Right hindlimb (tissue), 1 donor: Measurements from ENCODE around the gene MBTPS1.

Experiments
- DNase-seq: peaks from one replicate; pipeline ENCODE4 v3.0.0-alpha.2; 2018

The MBTPS1 gene

DNA sequence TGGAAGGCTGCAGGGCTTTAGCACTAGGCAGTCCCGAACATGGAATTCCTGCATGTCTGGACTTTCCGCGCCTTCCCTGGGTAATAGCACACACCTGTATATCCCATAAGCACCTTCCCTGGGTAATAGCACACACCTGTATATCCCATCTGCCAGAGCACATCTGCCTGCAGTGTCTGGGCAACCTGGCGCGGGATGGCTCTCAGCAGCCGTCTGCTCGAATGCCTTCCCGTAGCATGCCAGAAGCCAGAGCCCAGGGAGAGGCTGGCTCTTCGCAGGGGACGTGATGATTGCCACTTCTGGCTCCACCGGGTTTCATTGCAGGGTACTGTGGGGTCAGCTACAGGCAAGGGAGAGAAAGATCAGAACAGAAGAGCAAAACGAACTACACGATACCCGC, 21.3 kb downstream of the MBTPS1 start:
- no peak for DNase-seq

DNA sequence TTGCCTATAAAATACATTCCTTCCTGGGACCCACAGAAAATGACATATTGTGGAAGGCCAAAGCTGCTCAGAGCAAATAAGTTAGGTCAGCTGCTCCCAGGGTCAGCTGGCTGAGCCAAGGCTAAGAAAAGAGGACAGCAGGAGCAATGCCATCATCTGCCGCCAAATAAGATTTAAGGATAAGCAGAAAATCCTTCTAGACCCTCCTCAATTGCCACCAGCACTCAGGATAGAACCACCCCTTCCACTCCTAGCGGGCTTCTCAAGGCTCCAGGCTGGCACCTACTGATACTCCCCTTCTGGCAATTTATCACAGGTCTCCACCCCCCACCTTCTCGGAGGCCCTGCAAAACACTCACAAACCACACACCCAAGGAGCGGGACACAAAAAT, 22.9 kb downstream of the MBTPS1 start:
- no peak for DNase-seq

DNA sequence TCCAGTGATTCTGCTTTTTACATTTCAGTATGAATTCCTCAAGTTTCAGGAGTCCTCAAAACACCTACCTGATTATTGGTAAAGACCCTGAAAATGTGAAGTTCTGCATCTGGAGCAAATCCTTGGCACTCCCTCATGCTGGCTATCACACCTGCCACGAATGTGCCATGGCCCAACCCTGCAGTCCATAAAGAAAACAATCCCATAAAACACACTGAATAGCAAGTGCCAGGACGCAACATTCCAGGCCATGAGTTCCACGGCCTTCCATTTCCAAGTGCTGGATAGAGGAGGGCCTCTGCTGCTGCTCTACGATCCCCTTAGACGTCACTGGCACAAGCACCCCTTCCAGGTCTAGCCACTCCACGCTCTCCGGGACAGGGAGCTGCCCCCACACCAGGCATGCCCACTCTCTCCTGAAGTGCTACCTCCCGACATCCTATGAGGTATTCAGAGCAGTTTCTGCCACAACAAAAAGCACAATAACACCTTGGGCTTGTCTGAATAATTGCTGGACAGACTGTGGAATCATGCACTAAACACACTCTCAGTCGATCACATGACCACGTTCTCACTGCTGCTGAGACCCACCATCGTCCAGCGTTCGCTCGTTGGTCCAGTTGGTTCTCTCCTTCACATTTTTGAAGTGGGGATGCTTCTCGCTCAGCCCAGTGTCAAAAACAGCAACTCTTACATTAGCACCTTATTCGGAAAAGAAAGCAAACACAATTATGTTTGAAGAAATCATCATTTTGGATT, 23.4 kb downstream of the MBTPS1 start:
- DNase-seq: no peak

DNA sequence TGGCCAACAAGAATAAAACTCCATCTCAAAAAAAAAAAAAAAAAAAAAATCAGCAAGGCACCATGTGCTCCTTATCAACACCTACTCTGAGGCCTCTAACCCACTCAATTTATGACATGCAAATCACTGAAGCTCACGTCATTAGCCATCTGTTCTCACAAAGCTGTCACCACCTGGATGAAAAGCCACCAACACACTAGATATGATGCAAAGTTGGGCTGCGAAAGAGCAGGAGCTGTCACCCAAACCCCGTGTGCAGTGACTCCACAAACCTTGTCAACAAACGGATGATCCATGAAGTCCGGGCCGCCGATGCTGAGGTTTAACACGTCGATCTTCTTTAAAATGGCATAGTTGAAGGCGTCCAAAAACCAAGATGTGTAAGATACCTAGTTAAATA, 25.3 kb downstream of the MBTPS1 start:
- DNase-seq: no peak

DNA sequence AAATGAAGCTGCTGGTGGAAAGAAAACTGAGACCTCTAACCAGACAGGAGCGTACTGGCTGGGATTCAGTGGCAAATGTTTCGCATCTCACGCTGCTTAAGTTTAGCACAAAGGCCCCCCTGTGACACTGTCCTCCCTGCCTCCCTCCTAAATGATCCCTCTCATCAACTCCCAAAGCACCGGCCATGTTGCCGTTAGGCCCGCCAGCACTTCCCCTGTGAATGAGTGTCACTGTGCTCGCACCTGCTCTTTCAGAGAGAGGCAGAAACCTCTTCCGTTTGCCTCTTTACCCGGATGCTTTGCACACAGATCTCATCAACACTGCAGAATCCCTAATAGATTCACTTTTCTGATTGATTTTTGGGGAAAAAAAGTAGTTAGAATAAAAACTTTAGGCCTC, 26.5 kb downstream of the MBTPS1 start:
- no peak for DNase-seq

DNA sequence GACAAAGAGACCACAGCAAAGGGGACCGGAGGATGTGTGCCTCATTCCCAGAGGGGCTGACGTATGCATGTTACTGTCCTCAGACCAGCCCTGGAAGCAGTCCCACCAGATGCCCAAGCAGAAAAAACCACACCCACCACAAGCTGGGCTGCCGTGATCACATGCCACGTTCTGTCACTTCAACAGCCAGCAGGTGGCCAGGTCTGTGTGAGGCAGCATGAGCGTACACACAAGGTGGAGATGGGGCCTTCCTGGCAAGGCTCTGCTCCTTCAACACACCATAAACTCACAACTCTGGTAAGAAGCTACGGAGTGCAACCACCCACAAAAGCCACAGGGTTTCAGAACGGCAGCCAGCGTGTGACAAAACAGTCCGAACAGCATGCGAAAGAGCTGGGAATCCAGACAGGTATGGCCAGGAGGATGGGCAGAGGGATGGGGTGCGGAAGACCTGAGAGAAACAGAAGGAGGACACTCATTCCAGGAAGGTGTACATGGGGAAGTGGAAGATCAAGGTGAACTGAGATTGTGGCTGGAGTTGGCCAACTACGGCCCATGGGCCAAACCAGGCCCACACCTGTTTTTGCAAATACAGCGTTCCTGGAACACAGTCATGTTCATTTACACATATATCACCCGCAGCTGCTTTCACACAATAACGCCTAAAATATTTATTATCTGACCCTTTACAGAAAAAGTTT, 27.9 kb downstream of the MBTPS1 start:
- no peak for DNase-seq

DNA sequence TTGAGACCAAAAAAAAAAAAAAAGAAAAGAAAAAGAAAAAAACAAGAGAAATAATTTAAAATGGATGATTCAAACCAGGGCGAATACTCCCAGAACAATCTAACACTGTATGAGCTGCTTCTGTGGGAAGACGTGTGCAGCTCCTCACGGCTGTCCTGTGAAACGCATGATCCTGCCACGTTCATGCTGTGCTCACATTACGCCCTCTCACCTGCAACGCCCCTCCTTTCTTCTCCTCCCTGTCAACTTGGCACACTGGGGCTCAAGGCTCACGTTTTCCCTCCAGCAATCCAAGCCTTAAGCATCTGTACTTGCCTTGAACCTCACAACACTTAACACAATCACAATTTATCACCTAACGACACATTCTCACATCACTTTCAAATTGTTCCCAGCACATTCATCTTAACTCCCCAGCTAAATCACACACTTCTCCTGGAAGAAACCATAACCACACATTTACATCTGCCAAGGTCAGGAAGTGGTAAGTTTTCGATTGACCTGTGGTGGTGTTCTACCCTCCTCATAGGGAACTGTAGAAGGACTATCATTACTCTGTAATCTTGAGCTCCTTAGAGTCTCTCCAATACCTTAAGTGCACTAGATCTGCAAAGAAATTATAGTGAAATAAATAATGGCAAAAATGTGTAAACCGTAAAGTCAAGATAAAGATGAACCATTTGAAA, 29.1 kb downstream of the MBTPS1 start:
- no peak for DNase-seq

DNA sequence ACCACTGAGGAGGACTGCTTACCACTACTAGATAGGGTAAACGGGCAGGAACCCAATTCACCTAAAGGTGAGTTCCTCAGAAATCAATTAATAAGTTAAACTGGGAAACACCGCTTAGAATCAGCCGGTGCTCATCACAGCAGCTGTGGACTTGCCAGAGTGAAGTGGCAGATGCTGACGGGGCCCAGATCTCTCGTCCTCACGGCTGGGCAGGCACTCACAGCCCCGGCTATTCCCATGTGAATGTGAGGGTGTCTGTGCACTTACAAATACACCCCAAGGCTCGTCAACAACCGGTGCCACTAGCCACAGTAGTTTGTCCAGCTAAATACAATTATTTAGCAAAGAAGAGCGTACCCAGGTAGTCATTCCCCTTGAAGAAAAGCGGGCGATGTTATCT, 29.7 kb downstream of the MBTPS1 start:
- no peak for DNase-seq

DNA sequence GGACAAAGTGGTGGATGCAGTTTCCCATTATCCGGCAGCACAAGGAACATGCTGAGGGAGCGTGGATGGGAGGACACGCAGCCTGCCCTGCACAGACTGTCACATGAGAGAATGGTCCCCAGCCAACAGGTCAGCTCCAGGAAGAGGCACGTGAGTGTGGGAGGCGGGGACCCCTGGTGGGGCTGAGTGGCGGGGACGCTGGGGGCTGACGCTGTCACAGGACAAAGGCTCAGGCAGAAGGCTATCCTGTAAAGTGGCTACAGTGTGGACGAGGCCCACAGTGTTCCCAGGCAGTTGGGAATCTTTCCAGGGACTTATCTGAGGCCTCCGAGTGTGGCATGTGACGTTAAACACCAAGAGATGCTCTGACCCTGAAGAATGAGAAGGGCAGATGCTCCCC, 30.4 kb downstream of the MBTPS1 start:
- DNase-seq: no peak

DNA sequence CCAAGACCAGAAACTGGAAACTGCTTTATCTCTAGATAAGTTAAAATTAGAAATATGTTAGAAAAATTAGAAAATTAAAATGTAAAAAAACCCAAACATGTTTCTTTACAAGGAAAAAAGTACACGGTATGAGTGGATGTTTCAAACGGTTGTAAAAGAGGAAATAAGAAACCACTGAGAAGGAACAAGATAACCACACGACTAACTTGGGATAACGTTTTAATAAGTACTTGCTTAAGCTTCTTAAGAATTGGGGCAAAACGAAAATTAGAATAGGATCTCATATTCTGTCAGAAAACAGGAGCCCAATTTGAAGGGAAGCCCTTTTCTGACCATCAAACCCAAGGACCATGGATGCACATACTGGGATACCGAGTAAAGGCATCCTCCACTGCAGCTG, 31.0 kb downstream of the MBTPS1 start:
- DNase-seq: no peak

DNA sequence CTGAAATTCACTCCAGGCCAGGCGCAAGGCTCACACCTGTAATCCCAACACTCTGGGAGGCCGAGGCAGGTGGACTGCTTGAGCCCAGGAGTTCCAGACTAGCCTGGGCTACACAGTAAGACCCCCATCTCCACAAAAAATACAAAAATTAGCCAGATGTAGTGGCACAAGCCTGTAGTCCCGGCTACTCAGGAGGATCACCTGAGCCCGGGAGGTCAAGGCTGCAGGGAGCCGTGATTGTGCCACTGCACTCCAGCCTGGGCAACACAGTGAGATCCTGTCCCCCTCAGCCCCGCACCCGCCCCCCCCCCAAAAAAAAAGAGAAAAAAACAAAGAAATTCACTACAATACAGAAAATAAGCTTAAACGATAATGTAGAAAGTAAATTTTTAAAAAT, 31.5 kb downstream of the MBTPS1 start:
- no peak for DNase-seq

DNA sequence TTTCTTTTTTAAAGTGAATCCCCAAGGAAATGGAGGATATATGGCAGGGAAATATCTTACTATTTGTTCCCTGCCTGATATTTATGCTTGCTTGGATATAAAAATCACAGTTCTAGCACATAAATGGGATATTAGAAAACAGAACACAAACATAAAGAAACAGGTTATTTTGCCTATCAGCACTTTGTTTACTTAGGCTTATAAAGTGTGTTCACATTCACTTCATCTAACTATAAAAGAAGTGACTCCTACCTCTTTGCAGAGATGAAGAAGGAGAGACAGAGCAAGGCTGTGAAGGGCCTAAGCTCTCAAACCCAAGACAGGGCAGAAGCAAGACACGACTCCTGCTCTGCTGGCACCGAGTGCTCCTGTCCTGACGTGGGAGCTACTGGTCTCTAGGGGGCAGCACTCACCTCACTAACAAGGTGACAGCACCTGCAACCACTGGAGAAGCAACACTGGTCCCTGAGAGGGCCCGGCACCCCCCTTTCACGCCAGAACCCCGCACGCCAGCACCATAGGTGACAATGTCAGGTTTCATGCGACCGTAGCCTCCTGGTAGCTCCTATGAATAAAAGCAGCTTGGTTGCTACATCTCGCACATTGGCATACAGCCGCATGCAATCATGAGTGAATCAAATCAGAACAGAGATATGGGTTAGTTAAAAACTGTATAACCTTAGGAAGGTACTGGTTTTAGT, 32.0 kb downstream of the MBTPS1 start:
- DNase-seq: peak; percentile 47

DNA sequence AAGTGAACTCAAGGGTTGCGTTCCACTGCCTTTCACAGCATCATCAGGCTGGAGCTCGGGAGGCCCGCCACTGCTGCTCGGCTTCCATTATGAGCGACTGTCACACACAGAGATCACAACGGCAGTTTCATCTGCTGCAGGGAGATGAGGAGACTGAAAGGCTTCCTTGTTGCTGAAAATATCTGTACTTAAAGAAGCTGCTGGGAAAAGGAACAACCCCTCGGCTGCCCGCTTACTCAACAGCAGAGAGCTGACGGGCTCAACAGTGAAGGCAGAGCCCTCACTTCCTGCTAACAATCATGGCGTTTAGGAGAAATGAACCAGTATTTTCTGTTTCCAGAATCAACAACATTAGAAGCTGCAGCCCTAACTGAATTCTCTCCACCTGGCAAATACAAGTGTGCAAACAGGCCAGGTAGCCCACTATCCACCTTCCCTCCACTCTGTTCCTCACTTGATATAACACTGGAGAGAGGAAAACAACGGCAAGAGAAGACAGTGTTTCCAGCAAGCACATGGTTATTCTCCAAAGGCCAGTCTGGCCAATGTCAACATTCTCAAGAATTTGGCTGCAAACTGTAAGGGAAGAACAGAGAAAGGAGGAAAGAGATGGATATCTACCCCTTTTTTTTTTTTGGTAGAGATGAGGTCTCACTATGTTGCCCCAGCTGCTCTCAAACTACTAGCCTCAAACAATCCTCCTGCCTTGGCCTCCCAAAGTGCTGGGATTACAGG, 33.7 kb downstream of the MBTPS1 start:
- no peak for DNase-seq

DNA sequence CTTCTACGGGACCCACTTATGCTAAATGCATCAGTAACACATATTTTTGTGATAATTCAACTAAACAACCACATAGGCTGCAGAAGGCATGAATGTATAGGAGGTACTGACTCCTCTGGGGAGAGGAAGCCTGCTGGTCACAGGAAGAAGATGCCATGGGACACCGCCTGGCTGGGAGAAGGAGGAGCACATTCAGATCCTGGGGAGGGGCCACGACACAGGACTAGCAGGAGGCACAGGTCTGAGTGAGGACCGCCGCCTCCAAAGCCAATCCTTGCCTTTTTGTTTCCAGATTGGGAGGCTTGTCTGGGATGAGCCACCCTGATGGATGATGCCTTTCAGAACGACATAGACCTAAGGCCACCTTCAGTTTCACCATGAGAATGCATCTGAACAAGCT, 34.6 kb downstream of the MBTPS1 start:
- DNase-seq: no peak

DNA sequence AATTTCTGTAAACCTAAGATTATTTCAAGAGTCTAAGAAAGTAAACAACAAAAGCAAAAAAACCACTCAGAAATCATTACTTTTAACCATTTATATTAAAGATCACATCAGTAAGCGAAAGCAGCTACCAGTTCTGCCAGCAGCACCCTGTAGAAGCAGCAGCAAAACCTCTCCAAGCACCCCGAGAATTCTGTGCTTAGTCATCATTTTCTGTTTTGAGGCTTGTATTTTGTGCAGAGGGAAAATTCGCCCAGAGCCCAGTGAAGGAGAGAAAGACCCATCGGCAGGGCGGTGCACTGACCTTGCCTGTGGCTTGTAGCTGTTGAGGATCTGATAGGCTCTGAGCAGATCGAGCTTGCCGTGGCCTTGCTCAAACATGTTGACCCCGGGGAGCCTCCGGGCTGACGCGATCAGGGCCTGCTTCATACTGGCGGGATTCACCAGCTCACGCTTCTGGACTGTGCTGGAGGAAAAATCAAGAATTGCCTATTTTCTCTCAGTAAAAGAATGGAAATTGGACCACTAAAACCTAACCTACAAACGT, 35.2 kb downstream of the MBTPS1 start:
- DNase-seq: no peak

DNA sequence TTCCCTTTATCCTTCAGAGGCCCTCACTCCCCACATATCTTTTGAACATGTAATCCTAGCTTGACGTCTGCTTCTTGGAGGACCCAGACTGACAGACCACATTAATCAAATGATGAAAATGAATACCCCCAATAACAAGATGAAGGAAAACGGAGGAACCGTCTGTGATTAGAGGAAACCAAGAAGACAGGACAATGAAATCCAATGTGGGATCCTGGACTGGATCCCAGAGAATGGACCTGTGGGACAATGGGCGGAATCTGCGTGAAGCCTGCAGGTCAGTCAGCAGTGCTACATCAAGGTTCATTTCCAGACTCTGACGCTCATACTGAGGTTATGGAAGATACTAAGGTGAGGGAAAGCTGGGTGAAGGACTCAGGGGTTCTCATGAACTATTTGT, 35.9 kb downstream of the MBTPS1 start:
- DNase-seq: no peak

DNA sequence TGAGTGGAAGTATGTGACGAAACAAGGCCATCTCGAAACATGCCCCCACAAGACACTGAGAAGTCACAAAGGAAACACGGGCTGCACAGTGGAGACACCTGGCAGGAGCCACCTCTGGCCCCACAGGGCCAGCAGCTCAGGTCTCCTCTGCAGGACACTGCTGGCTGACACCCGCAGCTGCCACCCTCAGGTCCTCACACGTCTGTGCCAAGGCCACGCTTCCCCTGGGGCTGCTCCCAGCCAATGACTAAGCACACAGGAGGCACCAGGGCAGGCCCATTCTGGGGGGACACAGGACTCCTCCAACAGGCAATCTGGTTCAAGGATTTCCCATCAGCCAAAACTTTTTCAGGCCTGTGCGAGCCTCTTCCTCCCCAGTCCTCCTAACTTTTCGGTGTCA, 36.4 kb downstream of the MBTPS1 start:
- no peak for DNase-seq

DNA sequence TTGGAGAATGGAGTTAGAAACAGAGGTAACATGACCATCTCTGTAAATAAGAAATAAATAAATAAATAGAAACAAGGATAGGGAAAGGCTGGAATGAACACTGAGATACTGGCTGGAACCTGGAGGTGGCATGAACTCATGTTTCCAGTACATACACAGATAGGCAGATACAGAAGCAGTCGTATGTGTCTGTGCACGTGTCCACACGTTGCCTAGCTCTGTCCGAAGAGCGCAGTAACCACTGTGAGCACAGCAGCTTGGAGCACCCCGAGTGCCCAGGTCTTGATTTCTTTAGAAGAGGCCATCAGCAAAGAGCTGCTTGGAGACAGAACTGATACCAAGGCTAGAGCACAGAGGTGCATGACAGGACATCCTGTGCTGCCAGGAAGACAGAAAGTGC, 37.1 kb downstream of the MBTPS1 start:
- no peak for DNase-seq

DNA sequence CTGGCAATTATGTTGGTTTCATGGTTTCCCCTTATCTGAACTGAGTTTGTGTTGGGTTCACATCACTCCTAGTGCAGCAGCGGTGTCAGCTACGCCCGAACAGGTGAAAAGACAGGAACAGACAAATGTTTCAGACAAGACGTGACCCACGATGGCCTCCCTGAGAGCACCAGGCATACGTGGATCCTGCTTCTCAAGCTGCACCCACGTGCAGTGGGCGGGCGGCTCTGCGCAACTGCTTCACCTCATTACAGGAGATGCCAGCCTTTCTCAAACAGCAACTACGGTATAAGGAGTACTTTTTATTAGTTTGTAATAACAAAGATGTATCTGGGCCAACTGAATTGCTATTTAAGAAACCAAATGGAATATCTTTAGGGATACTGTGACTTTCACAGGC, 41.4 kb downstream of the MBTPS1 start:
- DNase-seq: no peak

DNA sequence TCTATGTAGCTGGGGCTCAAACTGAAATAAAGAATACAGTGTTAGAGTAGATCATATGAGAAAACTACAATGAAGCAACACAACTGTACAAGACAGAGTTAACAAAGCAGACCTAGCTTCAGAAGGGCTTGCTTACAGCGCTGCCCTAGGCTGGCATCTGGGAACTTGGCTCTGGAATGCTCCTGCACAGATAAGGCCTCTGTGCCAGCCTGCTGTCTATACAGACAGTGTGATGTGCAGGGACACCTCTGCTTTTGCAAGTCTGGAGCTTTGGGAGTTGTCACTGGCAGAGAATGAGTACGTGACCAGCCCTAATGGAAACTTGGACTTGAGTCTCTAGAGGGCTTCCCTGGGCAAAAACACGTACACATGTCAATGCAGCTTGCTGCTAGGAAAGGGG, 42.0 kb downstream of the MBTPS1 start:
- DNase-seq: no peak

DNA sequence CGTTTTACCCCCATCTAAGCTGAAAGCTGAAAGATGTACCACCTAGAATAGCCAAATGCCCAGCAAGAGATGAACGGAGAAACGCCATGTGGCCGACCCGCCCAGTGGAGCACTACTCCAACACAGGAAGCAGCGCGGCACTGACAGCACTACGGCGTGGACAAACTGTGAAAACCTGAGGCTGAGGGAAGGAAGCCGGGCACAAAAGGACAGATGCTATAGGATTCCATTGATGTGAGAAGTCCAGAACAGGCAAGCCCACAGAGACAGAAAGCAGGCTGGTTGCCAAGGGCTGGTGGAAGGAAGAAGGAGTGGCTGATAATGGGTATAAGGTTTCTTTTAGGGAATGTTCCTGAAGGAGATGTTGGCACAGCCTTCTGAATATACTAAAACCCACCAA, 44.7 kb downstream of the MBTPS1 start:
- no peak for DNase-seq

DNA sequence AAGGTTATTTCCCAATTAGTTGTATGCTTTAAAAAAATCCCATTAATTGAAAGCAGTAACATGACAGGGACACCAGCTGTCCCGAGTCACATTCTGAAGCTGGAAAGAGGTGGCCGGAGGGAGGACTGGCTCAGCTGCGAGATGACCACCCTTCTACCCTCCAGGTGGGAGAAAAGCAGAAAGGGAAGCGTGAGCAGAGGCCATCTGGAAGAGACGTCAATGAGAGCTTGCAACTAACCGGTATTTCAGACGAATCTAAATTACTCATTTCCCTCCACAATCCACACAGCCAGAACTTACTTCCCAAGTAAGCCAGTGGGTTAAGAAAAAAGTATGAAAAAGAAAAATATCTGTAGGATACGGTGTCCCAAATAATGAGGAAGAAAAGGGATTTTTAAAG, 45.6 kb downstream of the MBTPS1 start:
- DNase-seq: no peak

DNA sequence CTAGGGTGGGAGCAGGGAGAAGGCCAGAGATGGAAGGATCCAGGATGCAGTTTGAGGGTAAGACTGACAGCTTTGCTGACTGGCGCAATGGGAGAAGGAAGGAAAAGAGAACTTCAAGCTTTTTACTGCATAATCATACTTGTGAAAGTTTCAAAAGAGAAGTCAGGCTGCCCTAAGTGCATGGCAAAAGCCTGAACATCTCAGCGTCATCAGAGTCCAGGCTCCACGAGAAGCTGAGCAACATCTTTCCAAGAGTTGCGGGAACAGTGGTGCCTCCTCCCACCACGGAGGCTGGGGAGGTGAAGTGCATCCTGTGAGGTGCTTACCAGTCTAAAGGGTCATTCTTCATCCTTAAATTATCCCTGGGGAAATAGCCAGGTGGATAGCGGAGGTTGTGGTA, 47.2 kb downstream of the MBTPS1 start:
- DNase-seq: no peak
